COLO829 (cell line): Measurements from ENCODE around the gene BANF2.
A peak's percentile ranks its signal among the peaks of the same experiment; 100 is the strongest.

ENCODE experiments used
- DNase-seq: peaks from one replicate; pipeline ENCODE4 v3.0.0; 2012; ENCODE audit warnings: low spot score

BANF2 gene

GRCh38 chr20:17710379-17711266, 10.9 kb downstream of the BANF2 start:
- no peak for DNase-seq

DNA sequence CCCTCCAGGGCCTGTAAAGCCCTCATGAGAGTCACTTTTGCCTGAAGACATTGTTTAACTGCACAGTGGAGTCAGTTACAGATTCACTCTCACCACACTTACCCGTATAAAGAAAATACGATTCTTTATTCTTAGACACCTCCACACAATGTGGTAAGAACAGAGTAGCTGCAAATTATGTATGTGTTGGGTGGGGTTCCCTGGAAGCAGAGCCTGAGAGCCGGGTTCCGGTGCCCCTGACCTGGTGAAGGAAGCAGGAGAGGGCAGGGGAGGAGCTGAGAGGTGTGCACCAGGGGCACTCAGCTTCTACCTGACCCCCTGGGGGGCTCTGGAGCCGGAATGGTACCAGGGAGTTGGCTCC, 11.5 kb downstream of the BANF2 start:
- no peak for DNase-seq

DNA sequence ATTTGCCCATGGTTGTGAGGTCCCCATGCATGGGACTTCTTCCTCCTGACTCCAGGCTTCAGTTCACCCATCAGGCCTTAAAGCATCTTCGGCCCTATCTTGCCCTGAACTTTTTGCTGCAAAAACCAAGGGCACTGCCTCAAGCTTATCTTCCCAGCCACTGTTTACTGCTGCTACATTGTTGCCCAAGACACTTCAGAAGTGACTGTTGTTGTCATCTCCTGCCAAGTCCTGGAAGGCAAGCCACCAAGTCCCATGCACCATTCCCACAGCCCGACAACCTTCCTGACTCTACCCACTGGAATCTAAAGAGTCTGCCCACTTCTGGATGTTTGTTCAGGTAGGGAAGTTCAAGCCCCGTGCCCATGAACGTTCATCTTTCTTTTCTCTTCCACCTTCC, 12.4 kb downstream of the BANF2 start:
- DNase-seq: no peak

GRCh38 chr20:17712708-17713107, 12.9 kb downstream of the BANF2 start:
- DNase-seq: no peak

DNA sequence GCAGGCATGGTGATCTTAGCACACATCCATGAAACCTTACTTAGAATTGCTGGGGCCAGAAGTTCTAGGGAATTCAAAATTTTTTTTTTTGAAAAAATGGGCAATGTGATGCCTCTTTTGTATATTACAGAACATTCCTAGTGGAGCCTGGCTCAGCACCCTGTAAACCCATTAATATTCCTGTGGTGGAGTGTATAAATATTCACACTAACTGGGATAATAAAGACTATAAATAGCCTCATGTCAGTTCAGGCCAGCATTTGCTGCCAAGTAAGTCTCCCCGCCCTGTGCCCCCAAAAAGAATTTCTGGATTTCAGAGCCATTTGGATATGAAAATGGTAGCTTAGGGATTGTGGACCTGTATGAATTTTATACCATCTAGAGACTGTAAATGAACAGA, 14.8 kb downstream of the BANF2 start:
- DNase-seq: no peak

DNA sequence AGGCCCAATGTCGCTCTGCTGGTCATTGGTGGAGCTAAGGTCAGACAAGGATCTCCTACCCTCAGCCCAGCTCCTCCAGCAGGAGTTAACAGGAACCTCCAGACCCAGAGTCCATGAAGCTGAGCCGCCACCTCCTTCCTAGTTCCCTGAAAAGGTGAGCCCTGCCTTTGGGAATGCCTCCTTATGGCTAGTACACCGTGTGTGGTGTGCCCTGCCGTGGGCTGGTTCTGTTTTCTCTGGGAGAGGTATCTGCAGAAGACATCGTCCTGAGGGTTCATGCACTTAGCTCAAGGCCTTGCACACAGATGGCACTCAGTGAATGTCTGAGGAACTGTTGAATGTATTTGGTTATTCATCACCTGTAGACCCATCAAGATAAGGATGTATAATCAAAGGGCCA, 15.3 kb downstream of the BANF2 start:
- no peak for DNase-seq

GRCh38 chr20:17716331-17716730, 16.6 kb downstream of the BANF2 start:
- DNase-seq: no peak

DNA sequence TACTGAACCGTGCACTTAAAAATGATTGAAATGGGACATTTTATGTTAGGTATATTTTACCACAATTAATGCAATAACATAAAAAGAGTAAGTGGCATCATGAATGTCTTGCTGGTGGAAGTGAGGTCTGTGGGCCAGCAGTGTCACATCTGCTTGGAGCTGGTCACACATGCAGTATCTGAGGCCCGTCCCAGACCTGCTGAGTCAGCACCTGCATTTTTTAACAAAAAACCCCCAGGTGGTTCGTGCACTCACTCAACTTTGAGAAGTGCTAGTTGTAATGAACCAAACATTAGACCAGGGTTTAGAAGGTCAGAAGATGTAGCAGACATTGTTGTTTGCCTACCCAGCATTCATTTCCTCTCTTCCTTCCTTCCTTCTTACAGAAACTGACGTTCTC, 21.0 kb downstream of the BANF2 start:
- no peak for DNase-seq

DNA sequence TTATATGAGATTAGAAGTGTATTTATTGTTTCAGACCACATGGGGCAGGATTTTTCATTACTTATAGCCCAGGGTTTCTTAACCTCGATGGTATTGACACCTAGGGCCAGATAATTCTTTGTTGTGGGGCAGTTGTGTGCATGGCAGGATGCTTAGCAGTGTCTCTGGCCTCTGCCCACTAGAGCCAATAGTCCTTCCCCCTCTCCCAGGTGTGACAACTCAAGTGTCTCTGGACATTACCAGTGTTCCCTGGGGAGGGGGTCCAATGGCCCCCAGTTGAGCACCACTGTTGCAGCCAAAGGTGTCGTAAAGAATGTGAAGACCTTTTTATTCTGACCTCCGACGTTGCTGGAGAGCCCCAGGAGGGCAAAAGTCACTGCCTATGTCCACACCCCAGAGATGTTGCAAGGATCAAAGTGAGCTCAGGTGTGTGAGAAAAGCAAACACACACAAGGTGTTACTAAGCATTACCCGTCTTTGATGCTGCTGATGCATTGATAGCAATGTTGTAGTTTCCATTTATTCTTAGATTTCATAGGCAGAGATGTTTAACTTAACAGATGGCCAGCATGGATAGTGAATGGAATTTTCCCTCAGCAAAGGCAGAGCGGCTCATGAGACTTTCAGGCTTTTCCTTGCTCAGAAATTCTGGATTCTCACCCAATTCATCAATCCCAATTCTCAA, 22.2 kb downstream of the BANF2 start:
- DNase-seq: peak; percentile 33

- DNase-seq: no peak
Observed at GRCh38 chr20:17722493-17723300, 22.9 kb downstream of the BANF2 start.

DNA sequence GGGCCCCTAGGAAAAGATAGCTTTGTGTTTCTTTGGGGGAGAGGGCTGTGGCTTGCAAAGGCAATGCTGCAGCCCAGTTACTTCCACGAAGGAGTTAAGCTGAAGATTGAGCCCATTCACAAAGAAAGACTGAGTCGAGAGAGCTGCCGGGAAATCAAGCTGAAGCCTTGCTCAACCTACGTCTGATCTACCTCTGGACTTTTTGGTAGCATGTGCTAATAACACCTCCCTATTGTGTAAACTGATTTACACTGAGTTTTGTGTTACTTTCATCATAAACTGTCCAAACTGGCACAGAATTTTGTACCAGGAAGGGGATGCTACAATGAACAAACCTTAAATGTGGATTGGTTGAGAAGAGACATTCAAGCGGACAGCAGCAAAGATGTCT, 23.5 kb downstream of the BANF2 start:
- no peak for DNase-seq

GRCh38 chr20:17725094-17725835, 25.5 kb downstream of the BANF2 start:
- no peak for DNase-seq

GRCh38 chr20:17726902-17727301, 27.1 kb downstream of the BANF2 start:
- DNase-seq: no peak

DNA sequence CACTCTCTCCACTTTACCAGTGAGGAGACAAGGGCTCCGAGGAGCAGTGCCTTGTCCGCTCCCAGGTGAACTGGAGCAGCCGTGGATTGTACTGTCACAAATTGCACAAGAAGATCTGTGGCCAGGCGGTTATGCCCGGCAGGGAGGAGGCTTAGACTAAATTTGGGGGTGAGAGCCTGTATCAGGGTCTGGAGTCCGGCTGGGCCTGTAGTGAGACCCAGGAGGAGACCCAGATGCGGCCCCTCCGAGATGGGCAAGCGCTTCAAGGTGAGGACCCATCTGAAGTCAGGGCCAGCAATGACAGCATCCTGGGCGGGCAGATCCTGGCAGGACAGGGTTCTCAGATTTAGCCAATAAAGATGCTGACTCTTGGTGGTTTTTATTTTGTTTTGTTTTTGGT, 27.6 kb downstream of the BANF2 start:
- DNase-seq: no peak

DNA sequence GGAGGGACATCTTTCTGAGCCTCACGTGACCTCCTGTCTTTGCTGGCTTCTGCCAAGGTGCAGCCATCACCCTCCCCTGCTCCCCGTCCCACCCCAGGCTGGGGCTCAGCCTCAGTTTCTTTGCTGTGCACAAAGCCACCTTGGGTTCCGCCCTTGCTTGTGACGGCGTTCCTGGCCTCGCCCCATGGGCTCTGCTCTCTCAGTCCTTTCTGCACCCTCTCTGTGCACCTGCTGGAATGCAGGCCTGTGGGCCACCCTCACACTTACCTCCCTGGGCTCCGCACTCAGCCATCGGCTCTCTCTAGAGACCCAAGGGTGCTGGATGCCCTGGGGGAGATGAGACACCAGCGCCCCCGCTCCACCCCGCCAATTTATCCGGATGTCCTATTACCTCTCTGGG, 28.3 kb downstream of the BANF2 start:
- DNase-seq: no peak

DNA sequence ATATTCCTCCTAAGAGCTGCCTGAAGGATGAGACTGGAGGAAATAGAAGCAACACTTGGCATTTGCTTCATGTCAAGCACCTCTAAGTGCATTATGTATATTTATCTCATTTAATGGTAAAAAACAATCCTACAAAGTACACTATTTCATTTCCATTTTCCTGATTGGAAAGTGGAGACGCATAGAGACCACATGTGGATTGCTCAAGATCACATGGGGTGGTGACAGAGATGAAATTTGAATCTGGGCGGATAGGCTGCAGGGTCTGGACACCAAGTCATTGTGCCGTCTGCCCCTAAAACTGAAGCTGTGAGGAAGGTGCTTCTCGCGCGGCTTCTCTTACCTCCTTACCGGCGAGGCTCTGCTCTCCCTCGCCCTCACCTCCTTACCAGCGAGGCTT, 30.3 kb downstream of the BANF2 start:
- DNase-seq: no peak

DNA sequence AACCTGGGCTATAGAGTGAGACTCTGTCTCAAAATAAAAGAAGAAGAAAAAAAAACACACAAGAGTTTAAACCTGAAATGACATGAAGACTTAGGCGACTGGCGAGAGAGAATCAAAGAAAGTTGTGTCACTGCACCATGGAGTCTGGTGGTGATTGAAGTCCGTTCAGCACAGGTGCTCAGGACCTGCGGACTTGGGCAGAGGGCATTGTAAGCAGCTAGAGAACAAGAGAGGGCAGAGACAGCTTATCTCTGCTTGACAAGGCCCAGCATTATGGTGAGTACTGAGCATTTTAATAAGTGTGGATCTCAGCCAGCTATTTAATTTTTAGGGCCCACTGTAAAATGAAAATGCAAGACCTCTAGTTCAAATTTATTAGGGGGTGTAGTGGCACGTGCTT, 31.5 kb downstream of the BANF2 start:
- no peak for DNase-seq

GRCh38 chr20:17732907-17733521, 33.2 kb downstream of the BANF2 start:
- DNase-seq: no peak

DNA sequence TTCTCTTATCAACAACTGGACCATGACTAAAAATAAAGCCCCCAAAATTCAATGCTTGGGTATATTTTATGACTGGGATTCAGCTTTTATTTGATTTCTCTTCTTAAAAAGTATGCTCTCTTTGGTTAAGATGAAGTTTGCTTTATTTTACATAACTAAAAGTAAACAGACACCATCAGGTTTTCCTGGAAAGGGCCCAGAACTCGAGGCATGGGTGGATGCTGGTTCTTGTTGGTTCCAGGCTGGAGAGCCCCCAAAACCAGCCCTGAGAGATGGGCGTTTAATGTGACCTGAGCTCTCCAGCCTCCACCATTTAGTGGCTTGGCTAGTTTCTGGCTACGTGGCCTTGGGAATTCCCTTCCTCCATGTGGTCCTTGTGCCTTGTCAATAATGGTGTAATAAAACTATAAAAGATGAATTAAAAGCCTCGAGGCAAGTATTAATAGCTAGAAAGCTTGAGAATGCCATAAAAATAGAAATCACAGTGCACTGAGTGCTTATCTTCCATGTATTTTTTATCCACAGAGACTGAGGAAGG, 34.1 kb downstream of the BANF2 start:
- no peak for DNase-seq

DNA sequence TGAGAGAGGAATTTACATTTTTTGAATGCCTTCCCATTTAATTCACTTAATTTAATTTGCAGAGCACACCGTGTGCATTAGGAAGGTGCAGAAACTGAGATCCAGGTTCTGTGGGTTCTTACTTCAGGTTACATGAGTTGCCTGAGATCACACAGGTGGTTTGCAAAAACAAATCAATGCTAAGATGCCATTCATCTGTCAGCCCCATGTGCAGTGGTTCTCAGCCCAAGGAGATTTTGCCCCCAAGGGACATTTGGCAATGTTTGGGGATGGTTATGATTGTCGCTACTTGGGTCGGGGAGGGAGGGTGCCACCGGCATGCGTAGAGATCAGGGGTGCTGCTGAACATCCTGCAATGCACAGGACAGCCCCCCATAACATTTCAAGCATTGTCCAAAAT, 34.6 kb downstream of the BANF2 start:
- DNase-seq: no peak

DNA sequence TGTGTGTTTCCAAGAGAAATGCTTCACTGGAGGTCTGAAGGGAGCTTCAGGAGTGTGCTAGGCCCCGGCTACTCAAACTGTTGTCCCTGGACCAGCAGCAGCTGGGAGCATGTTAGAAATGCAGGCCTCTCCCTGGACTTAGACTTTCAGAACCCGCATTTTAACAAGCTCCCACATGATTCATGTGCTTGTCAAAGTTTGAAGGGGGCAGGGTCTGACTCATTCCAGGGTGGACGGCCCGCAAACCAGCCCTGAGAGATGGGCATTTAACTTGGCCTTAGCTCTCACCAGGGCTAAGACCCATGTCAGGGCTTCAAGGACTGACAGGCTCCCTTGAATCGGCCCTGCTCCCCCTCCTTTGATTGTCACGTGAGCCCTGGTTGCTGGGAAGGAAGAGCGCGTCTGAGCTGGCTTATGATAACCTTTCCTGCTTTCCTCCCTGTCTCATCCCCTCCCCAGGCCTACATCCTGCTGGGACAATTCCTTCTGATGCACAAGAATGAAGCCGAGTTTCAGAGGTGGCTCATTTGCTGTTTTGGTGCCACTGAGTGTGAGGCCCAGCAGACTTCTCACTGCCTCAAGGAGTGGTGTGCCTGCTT, 35.5 kb downstream of the BANF2 start:
- DNase-seq: no peak
